Heart right ventricle (tissue), 16 donors: ENCODE measurements around the gene LRRC75A. TPM values are rescaled to one million over a fixed set of nuclear protein-coding genes. Genes with fewer than 3 reads are reported as not detected.
A peak's percentile ranks its signal among the peaks of the same experiment; 100 is the strongest.
"Not testable (repeated sequence)": the region's sequence is repeated elsewhere in the genome, so short reads cannot be mapped to it uniquely, and the experiment has no call there.

ENCODE experiments used
- ATAC-seq, 8 donors: fragments of 200-7000 bp; cut with Tn5 transposase; one replicate each; pipeline ENCODE4 v1.9.1; 2020; ENCODE audit warnings: mild to moderate bottlenecking in 8 of 8, moderate library complexity in 8 of 8, moderate number of reproducible peaks in 1 of 8
- DNase-seq, 2 donors: peaks; one replicate each; pipeline ENCODE4 v3.0.0-alpha.2; 2020
- H3K27ac ChIP-seq, 10 donors: fragments of 200-600 bp; sonication (generic) in 2 of 10; one replicate each; pipeline versions ENCODE4 v1.5.0 to v1.8.0; 2020 to 2022; ENCODE audit warnings: mild to moderate bottlenecking in 3 of 10
- H3K27me3 ChIP-seq, 7 donors: fragments of 200-600 bp; one replicate each; pipeline ENCODE4 v1.8.0; 2021 to 2022; ENCODE audit warnings: mild to moderate bottlenecking in 2 of 7
- H3K36me3 ChIP-seq, 9 donors: fragments of 200-600 bp; sonication (generic) in 1 of 9; one replicate each; pipeline versions ENCODE4 v1.5.0 to v1.8.0; 2020 to 2022; ENCODE audit warnings: mild to moderate bottlenecking in 2 of 9
- H3K4me1 ChIP-seq, 9 donors: fragments of 200-600 bp; sonication (generic) in 1 of 9; one replicate each; pipeline versions ENCODE4 v1.5.0 to v1.8.0; 2020 to 2022; ENCODE audit warnings: mild to moderate bottlenecking in 4 of 9
- H3K4me3 ChIP-seq, 10 donors: fragments of 200-600 bp; sonication (generic) in 2 of 10; one replicate each; pipeline versions ENCODE4 v1.5.0 to v1.8.0; 2020 to 2022; ENCODE audit warnings: mild to moderate bottlenecking in 7 of 10, moderate library complexity in 2 of 10
- H3K9me3 ChIP-seq, 11 donors: fragments of 200-600 bp in 10 of 11; sonication (generic) in 2 of 11; one replicate each; pipeline versions ENCODE4 v1.5.0 to v1.8.0; 2013 to 2022; ENCODE audit warnings: mild to moderate bottlenecking in 2 of 11, control low read depth in 1 of 11, moderate library complexity in 1 of 11
- WGBS, 2 donors: extraction: QIAGEN DNeasy Blood & Tissue Kit; methylation state at CpG; one replicate each; pipeline ENCODE4 v1.1.7; 2013; ENCODE audit warnings: inconsistent platforms in 1 of 2; 5-methylcytosine and 5-hydroxymethylcytosine counted together
- intact Hi-C, 10 donors: fragments of 100-400 bp; cut with DNase I; formaldehyde crosslinking; loops; one replicate each; pipeline versions ENCODE4 v1.11.1 to v1.14.2; 2022
- polyA plus RNA-seq, 2 donors: library from polyadenylated mRNA; stranded (reverse); fragments of 200-250 nt; gene quantifications; one replicate each; pipeline ENCODE4 v1.2.3, GENCODE V29; 2013
- total RNA-seq, 10 donors: library from RNA; stranded (reverse); fragmentation: NEBNext Ultra II Directional in 3 of 10; extraction: Animal tissue kit (Norgen Biotek cat#: 25700) in 3 of 10; gene quantifications; one replicate each; pipeline versions ENCODE4 v1.2.1 to v1.2.4, GENCODE V29; 2021 to 2023
- TF ChIP-seq, protein P1 (sequence below), 9 donors: fragments of 200-600 bp; sonication (generic) in 2 of 9; IDR thresholded peaks; one replicate each; pipeline versions ENCODE4 v1.5.0 to v1.8.0; 2021 to 2022; ENCODE audit warnings: antibody characterized with exemption in 9 of 9, mild to moderate bottlenecking in 5 of 9, moderate library complexity in 1 of 9
- donor health status: Arrhythmogenic right ventricular cardiomyopathy.
- donor health status: ischemic (EF 13 %, LVEDD 7.1; RV severe dilation, severe dysfunction).
- donor health status: healthy with polysubstance abuse.
- donor health status: DM: no; HTN: yes; CAD: no.
- donor health status: DM: no; HTN: no; CAD: no.
- donor health status: ischemic (EF 25% LVEDD 6.9; RV normal size, moderate dysfunction).
- donor health status: ischemic (EF 25% LVEDD 5.7; RV mildly dilated, moderate dysfunction).
- donor health status: healthy.
- donor health status: DM: yes; HTN: yes; CAD: no.
- donor health status: Ischemic cardiomyopathy.
- donor health status: ischemic (EF 35%, LVEDD 5.7; RV mildly dilated, moderate dysfunction).
- donor health status: nonischemic (EF 11% LVEDD 7.7; RV severe dilation, severe dysfunction).
- donor health status: DM: yes; HTN: yes; CAD: no.
- donor health status: PGD.
- donor health status: ischemic (EF 29% LVEDD 5.4; RV normal size, mild dysfunction).
- donor health status: nonischemic (EF 23%, LVEDD 6.1; RV moderate dilation, normal function).

LRRC75A gene
- total and polyA plus RNA-seq, 12 donors = 0.34 to 1.3 (median 0.58) TPM

DNA sequence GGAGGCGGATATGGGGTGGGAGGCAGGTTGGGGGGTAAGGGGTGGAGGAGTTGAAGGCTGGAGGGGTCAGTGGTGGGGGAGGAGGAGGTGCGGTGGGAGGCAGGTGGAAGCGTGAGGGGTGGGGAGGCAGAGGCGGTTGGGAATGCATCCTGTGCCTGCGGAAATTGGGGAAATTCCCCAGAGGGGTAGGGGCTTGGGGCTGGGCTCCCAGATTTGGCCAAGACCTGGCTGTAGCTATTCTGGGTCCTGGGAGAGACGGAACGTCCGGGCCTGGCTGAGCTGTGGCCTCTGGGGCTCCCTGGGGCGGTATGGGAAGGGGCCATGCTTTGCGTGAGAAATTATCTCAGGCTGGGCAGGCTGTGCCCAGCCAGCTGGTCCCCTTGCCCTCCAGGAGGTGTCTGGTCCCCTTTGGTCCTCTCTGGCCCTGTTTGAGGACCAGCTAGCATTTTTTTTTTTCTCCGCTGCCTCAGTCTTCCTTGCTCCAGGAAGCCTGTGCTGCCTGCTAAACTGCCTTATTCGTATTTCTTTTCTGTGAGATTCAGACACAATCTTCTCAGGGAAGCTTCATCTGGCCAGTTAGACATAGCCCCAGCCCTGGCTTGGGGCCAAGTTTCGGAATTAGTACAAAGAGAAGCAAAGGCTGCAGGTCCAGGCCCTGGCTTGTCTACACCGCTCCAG, 83.9 kb downstream of the LRRC75A start:
- Histone ChIP-seq H3K4me3 (peak overlapping the region in 6 of 10 donors; percentile 10 to 68 (median 48)), H3K27me3 (peaks cover 0 to 15% (median 0%) of the 10 kb centered on the region in 7 donors), H3K4me1 (peaks cover 2 to 23% (median 16%) of the 10 kb centered on the region in 9 donors), H3K27ac (peak overlapping the region; percentile 64 to 87 (median 83)), H3K9me3 (no peaks in the 10 kb centered on the region), H3K36me3 (no peaks in the 10 kb centered on the region)
- peak; percentile 54 to 78 (median 64) for ATAC-seq
- peak; percentile 52 to 73 for DNase-seq
- intact Hi-C loops = loop anchor here in 1 of 10 donors (1.0 kb wide), 1 partner anchor 27 kb away; the partner anchor contains the start of gene UBB
- TF ChIP-seq, protein P1, sequence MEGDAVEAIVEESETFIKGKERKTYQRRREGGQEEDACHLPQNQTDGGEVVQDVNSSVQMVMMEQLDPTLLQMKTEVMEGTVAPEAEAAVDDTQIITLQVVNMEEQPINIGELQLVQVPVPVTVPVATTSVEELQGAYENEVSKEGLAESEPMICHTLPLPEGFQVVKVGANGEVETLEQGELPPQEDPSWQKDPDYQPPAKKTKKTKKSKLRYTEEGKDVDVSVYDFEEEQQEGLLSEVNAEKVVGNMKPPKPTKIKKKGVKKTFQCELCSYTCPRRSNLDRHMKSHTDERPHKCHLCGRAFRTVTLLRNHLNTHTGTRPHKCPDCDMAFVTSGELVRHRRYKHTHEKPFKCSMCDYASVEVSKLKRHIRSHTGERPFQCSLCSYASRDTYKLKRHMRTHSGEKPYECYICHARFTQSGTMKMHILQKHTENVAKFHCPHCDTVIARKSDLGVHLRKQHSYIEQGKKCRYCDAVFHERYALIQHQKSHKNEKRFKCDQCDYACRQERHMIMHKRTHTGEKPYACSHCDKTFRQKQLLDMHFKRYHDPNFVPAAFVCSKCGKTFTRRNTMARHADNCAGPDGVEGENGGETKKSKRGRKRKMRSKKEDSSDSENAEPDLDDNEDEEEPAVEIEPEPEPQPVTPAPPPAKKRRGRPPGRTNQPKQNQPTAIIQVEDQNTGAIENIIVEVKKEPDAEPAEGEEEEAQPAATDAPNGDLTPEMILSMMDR (IDR thresholded peaks at IDR 0.05) = no peak
- WGBS, 2 donors = 22 to 26% methylated on average over 14 of the region's 14 CpGs

- Histone ChIP-seq H3K36me3 (no peaks in the 10 kb centered on the region), H3K4me3 (peak overlapping the region; percentile 24 to 69 (median 59)), H3K27me3 (peaks cover 0 to 15% (median 0%) of the 10 kb centered on the region in 7 donors), H3K4me1 (peaks cover 2 to 23% (median 16%) of the 10 kb centered on the region in 9 donors), H3K9me3 (no peaks in the 10 kb centered on the region), H3K27ac (peak overlapping the region; percentile 44 to 87 (median 82))
- TF ChIP-seq, protein P1 (IDR thresholded peaks at IDR 0.05) = no peak
- intact Hi-C loops = loop anchor here in 1 of 10 donors (1.0 kb wide), 1 partner anchor 26 kb away; the partner anchor contains the start of gene UBB
- peak; percentile 68 to 83 for DNase-seq
- WGBS, 2 donors = 5 to 6% methylated on average over 67 of the region's 67 CpGs
- peak; percentile 74 to 95 (median 87) for ATAC-seq
These were observed 85.0 kb downstream of the LRRC75A start for GRCh38 chr17:16406742-16407674.

- ATAC-seq, H3K36me3 ChIP-seq, H3K9me3 ChIP-seq, DNase-seq, intact Hi-C loops, H3K4me3 ChIP-seq, H3K27ac ChIP-seq: not testable (repeated sequence)
- H3K4me1 ChIP-seq = peaks cover 2 to 23% (median 16%) of the 10 kb centered on the region in 9 donors
- H3K27me3 ChIP-seq = peaks cover 0 to 15% (median 0%) of the 10 kb centered on the region in 7 donors
- WGBS, 2 donors = 94 to 96% methylated on average over 9 of the region's 9 CpGs
These were observed 88.1 kb downstream of the LRRC75A start for GRCh38 chr17:16403847-16404246.

GRCh38 chr17:16398270-16399267, 93.4 kb downstream of the LRRC75A start:
- DNase-seq (no peak), ATAC-seq (no peak)
- Histone ChIP-seq H3K27me3 (no peaks in the 10 kb centered on the region), H3K36me3 (no peaks in the 10 kb centered on the region), H3K9me3 (no peaks in the 10 kb centered on the region), H3K4me3 (no peak overlapping the region), H3K27ac (no peak overlapping the region), H3K4me1 (peaks cover 0 to 18% (median 9%) of the 10 kb centered on the region in 9 donors)
- intact Hi-C loops = no loop called here
- TF ChIP-seq, protein P1 (IDR thresholded peaks at IDR 0.05) = no peak
- WGBS, 2 donors = 64 to 69% methylated on average over 9 of the region's 9 CpGs

- H3K4me3 ChIP-seq, H3K27me3 ChIP-seq, intact Hi-C loops, H3K9me3 ChIP-seq, H3K36me3 ChIP-seq: not testable (repeated sequence)
- WGBS, 2 donors = 35 to 52% methylated on average over 2 of the region's 2 CpGs
- Histone ChIP-seq H3K27ac (peak overlapping the region in 8 of 10 donors; percentile 34 to 86 (median 62)), H3K4me1 (peaks cover 0 to 18% (median 9%) of the 10 kb centered on the region in 9 donors)
- ATAC-seq (peak; percentile 68 to 94 (median 83)), DNase-seq (peak in 1 of 2 donors; percentile 25)
These were observed 95.3 kb downstream of the LRRC75A start for GRCh38 chr17:16396693-16397092.

DNA sequence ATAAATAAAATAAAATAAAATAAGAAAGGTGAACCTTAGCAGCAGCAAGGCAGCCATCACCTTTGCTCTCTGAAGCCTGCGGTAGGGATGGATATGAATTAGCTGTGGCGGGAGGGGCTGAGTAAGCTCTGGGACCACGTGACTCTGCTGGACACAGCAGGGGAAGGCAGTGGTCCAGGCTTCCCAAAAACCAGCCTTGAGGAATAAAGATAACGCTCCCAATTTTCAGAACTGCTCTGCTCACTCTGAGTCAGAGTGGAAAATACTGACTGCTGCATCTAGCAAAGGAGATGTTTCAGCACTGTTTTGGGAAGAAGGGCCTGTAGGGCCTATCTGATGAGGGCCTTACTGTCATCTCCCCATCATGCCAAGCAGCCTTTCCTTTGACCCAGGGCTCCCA, 96.1 kb downstream of the LRRC75A start:
- 56 to 82% methylated on average over 4 of the region's 4 CpGs for WGBS, 2 donors
- Histone ChIP-seq H3K4me1 (peaks cover 0 to 18% (median 9%) of the 10 kb centered on the region in 9 donors), H3K27ac (peak overlapping the region in 8 of 10 donors; percentile 34 to 86 (median 62))
- H3K27me3 ChIP-seq, H3K4me3 ChIP-seq, H3K9me3 ChIP-seq, H3K36me3 ChIP-seq, intact Hi-C loops: not testable (repeated sequence)
- peak; percentile 56 to 84 (median 76) for ATAC-seq
- peak in 1 of 2 donors; percentile 23 for DNase-seq

- H3K27me3 ChIP-seq, H3K4me3 ChIP-seq, ATAC-seq, intact Hi-C loops, H3K36me3 ChIP-seq, H3K27ac ChIP-seq, H3K9me3 ChIP-seq, DNase-seq: not testable (repeated sequence)
- H3K4me1 ChIP-seq = peaks cover 0 to 18% (median 9%) of the 10 kb centered on the region in 9 donors
- WGBS, 2 donors = 88 to 91% methylated on average over 11 of the region's 11 CpGs
These were observed 99.5 kb downstream of the LRRC75A start for GRCh38 chr17:16392491-16392890.
